Amniotic epithelial cell (primary cell): ENCODE results near the gene HMGCR.

Experiments used
- DNase-seq: peaks from one replicate; pipeline ENCODE4 v3.0.0-alpha.2; 2010; ENCODE audit warnings: low read depth

The HMGCR gene

DNA sequence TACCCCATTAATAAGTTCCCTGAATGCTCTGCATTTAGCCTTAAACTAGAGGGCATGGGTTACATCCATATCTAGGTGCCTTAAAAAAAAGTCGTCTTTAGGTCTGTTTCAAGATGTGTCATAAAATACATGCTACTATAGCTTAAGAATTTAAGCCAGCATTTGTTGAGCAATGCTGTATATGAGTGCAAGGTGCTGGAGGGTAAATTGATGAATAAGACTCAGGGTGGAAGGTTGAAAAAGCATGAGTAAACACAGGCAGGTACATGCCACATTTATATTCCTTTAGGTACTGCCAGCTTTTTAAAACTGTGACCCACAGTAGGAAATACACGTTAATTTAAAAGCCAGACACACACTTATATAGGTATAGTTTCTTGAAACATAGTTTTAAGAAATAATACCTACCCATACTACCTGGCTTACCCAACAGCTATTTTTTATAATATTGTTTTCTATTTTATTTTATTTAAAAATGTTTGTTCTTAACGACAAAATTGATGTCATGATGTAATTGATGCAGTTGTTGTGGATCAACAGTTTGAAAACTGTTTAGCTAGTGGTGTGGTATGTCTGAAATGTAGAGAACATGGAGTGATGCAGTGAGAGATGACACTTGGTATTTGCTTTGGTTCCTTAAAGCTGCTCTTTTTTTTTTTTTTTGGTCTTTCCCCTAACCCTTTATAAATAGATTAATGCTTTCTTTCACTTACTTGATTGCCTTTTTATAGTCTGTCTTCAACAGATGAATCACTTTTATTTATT is 3.9 kb downstream of the HMGCR start:
- no peak for DNase-seq

DNA sequence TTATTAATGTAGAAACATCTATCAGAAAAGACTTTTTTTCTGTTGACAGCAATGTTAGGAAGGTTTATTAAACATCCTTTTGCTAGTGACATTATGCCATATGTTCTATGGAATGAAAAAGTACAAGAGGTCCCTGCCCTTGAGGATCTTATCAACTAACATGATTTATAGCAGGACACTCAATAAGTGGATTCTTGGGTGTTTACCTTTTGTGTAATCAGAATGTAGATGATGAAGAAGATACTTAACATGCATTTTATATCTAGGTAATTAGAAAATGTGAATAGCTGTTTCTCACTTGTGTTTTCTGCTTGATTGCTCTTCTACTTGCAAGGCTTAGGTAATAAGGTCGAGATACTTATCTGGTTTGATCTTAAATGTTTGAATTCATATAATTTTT is 4.9 kb downstream of the HMGCR start:
- DNase-seq, result no peak

DNA sequence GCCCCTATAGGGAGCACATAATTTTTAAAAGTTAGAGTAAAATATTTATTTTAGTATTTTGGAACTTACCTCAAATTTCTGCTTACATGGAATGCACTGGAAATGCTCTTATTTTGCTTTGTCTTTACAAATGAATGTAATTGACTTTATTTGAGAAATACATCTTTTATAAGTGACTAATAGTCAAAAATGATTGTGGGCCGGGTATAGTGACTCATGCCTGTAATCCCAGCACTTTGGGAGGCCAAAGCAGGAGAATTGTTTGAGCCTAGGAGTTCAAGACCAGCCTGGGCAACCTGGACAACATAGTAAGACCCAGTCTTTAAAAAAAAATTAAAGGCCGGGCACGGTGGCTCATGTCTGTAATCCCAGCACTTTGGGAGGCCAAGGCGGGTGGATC is 5.8 kb downstream of the HMGCR start:
- DNase-seq, result no peak

DNA sequence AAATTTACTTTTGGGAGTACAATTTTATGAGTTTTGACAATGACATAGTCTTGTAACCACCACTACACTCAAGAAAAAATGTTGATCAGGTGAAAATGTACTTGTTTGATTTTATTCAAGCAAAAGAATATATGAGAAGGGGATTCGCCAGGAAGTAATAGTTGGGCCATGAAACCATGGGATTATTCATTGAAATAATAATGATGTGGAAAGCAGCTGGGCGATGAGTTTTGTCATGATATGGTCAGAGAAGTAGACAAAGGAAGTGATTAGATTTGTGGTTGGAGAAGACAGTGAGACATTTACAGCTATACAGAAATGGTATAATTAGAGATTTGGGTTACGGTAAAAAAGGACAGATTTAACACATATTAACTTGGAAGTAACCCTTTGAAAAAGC is 11.2 kb downstream of the HMGCR start:
- DNase-seq, result no peak

DNA sequence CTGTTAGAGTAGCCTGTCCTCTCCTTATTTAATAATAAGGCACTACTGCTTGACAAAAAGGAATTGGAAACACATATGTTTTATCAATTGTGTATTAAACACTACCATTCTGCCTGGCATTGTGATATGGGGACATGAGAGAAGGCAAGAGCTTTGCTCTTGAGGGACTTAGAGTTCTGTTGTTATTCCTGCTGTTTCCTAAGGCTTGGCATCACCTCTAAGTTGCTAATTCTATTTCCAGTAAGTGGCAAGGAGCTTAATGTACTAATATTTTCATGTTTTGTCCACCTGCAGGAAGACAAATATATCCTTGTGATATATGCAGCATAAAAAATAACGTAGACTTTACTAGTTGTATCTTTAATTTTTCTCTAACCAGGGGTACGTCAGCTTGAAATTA is 12.6 kb downstream of the HMGCR start:
- DNase-seq, result no peak

DNA sequence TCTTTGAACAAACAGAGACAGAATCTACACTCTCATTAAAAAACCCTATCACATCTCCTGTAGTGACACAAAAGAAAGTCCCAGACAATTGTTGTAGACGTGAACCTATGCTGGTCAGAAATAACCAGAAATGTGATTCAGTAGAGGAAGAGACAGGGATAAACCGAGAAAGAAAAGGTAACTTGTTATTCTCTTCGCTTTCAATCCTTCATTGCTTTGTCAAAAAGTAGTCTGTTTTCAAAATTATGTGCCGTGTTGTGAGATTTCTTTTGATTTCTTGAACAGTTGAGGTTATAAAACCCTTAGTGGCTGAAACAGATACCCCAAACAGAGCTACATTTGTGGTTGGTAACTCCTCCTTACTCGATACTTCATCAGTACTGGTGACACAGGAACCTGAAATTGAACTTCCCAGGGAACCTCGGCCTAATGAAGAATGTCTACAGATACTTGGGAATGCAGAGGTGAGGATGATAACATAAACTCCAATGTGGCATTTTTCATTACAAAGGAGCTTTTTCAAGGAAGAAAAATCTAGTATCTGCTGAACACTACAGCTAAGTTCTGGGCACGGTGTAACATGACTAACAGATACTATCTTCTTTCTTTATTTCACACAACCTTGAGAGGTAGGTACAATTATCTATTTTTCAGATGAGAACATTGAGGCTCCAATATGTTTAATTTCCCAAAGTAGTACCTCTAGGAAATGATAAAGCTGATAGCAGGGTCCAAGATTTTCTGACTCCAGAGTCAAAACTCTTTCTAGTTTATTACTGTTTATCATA is 14.3 kb downstream of the HMGCR start:
- DNase-seq, result no peak

DNA sequence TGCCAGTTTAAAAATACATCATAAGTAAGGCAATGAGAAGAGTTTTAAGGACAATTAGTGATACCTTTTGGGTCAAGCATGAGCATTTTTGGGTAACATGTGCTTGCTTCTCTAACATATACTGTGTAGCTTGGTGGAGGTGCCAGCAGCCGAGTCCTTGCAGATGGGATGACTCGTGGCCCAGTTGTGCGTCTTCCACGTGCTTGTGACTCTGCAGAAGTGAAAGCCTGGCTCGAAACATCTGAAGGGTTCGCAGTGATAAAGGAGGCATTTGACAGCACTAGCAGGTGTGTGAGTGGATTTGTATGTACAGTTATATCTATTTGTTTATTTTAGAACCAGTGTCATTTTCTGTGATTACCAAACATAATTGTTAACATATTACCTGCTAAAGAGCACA is 18.2 kb downstream of the HMGCR start:
- DNase-seq, result no peak

DNA sequence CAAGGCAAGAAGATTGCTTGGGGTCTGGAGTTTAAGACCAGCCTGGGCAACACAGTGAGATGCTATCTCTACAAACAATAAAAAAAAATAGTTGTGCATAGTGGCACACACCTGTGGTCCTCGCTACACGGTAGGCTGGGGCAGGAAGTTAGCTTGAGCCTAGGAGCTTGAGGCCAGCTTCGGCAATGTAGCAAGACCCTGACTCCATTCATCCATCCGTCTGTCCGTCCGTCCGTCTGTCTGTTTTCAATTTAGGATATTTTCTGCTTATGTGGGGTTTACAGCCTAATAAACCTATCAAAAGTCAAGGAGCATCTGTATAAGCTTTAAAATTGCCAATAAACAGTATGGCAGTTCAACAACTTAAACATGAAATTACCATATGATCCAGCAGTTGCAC is 19.7 kb downstream of the HMGCR start:
- no peak for DNase-seq

DNA sequence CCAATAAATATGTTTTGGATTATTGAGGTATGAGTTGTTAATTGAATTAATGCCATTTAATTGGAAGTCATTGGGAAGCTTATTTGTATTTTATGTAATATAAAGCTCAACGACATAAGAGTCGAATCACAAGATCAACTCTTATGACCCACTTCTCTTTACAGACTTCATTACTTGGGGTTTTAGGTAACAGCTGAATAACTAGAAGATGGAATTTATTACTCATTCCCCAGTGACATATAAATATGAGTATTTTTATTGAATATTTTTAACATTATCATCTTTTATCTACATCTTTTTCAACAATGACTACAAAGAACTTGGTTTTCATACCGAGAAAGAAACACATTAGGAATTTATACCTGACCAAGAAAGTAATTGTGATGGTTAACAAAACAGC is 21.1 kb downstream of the HMGCR start:
- DNase-seq, result no peak

DNA sequence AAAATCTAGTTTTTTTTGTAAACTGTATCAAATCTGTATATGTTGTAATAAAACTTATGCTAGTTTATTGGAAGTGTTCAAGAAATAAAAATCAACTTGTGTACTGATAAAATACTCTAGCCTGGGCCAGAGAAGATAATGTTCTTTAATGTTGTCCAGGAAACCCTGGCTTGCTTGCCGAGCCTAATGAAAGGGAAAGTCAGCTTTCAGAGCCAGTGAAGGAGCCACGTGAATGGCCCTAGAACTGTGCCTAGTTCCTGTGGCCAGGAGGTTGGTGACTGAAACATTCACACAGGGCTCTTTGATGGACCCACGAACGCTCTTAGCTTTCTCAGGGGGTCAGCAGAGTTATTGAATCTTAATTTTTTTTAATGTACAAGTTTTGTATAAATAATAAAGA is 24.3 kb downstream of the HMGCR start:
- no peak for DNase-seq

DNA sequence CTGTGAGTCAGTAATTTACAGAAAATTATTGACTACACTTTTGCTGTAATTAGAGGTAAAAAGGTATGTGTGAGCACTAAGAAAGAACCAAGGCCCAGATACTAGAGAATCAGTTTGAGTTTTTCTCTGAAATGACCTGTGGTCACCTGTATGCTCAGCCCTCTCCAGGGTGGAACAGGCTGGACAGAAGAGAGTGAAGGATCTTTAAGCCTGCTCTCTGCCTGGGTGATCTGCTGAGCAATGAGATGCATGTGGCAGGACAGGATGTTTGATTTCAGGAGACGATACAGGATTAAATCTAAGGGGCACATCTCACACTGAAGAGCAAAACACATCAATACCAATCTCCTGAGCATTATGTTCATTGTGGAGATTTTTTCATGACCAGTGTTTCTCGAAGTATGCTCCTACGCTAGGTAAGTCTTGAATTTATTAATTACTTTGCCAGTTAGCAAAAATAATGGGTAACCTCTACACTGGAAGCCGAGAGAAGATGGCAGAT is 25.5 kb downstream of the HMGCR start:
- no peak for DNase-seq

DNA sequence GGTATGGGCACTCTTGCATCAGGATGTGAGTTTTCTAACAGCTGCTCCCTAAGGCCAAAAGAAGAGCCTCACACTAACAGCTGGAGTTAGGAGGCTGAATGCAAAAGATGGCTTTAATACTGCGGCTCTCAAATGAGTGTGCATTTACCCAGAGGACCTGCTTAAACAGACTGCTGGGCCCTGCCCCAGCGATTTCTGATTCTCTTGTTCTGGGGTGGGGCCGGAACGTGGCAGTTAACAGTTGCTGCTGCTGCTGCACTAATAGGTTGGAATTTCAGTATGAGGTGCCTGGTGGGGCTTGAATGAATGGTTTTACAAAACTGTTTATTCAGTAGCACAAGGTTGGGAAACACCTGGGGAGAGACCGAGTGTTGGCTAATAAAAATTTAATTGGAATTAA is 26.1 kb downstream of the HMGCR start:
- DNase-seq, result no peak

DNA sequence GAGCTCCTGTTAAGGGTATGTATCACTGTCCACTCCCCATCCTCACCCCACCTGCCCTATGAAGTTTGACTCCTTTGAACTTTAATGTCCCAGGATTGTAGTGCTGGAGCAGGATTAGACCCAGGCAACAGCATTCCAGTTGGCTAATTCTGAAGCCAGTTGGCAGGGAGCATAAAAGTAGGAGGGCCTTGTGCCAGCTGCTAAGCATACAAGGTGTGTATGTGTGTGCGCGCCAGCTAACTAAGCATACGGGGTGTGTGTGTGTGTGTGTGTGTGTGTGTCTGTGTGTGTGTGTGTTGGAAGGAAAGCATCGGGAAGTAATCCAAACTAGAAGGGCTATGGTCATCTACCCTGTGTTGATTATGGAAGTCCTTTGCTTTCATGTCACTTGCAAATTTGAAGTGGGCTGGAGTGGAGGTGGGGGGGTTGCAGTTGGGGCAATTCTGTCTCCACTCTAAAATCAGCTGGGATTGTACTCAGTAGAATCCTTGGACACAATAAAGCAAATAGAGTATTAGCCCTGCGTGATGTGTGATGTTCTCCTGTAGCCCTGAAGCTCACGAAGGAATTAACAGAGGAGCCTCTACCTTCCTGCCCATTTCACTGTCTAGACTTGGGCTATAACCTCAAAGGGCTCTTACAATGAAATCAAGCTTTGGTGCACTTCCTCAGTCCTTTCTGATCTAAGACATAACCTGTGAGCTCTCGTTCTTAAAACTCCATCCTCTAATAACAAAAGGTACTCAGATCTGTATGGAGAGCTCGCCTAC is 26.9 kb downstream of the HMGCR start:
- DNase-seq, result peak; percentile 34

DNA sequence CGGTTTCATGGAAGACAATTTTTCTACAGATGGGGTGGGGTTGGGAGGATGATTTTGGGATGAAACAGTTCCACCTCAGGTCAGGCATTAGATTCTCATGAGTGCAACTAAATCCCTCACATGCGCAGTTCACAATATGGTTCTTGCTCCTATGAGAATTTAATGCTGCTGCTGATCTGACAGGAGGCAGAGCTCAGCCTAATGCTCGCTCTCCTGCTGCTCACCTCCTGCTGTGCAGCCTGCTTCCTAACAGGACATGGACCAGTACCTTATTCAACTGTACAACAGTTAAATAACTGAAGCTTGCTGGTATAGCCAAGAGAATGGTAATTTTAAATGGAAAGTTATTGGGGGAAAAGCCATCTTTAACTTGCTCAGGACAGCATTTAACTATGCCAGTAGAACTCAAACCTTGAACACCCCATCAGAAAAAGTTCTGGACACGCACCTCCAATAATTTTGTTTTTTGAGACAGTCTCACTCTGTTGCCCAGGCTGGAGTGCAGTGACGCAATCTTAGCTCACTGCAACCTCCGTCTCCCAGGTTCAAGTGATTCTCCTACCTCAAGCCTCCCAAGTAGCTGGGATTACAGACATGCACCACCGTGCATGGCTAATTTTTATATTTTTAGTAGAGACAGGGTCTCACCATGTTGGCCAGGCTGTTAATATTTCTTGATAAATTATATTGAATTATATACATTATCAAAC is 27.7 kb downstream of the HMGCR start:
- DNase-seq, result no peak

DNA sequence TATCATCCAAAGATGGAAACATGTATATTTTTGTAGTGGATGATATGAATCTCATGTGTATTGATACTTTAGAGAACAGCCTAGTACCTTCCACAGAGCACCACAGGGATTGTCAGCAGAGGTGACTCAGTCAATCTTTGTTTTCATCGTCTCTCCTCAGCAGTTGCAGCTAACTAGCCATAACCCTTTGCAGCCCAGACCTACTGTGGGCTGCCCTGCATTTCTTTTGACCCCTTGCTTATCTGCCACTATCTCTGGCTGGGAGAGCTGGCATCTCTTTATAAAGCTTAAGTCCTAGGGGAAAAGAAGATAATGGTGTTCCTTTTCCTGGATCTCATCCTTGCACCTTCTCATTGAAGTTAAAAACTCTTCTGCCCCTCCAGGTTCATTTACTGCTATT is 28.7 kb downstream of the HMGCR start:
- no peak for DNase-seq

DNA sequence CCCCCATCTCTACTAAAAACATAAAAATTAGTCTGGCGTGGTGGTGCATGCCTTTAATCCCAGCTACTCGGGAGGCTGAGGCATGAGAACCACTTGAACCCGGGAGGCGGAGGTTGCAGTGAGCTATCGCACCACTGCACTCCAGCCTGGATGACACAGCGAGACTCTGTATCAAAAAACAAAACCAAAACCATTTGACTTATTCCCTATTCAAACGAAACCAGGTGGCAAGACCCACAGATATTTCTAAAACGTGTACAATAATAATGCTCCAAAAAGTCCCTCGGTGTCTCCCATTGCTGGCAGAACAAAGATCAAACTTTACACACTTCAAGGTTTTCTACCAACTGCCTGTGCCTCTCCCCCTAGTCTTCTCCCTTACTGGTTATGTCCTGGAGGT is 29.8 kb downstream of the HMGCR start:
- no peak for DNase-seq

DNA sequence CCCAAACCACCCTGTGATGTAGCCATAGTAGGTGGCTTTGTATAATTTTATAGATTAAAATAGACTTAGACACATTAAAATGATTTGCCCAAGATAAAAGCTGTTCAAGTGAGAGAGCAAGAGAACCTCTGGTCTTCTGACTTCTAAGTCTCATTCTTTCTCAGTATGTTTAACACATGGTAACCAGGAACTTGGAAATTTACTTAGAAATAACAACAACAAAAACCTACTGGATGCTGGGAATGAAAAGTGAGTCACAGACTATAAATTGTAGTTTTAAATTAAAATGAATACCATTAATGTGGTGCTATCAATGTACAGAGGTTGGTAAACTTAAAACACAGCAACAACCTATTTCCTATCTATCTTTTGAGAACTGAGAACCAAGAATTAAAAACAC is 30.4 kb downstream of the HMGCR start:
- DNase-seq, result no peak

DNA sequence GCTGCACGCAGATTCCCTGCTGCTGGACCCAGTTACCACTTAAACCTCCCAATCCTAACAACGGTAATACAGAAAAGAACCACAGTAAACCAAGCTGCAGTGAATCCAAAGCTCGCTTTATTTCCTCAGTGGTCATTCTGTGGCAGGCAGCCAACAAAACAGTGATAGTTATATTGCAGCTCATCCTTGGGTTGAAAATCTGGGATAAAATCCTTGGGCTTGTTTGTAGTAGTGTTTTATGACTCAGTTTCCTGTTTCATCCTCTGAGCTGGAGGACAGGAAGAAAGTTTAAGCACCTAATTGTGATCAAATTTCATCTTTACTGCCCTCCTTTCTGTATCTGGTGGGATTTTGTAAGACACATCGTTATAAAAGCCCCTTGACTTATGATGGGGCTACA is 31.4 kb downstream of the HMGCR start:
- peak; percentile 51 for DNase-seq

DNA sequence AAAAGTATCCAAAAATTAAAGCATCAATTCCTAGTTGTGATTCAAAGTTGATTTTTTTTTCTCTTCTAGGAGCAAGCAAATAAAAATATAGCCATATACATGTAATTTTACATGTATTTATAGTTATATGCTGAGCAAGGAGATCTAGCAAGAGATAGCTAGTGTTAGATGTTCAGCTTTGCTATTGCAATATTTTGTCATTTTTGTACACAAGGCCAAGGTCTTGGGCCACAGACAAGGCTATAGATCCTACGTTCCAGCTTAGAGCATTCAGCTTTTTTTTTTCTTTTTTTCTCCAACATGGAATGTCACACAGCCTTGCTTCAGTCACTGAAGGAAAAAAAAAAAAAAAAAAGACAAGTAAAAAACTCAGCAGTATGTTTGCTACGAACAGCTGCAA is 36.8 kb downstream of the HMGCR start:
- DNase-seq, result no peak

DNA sequence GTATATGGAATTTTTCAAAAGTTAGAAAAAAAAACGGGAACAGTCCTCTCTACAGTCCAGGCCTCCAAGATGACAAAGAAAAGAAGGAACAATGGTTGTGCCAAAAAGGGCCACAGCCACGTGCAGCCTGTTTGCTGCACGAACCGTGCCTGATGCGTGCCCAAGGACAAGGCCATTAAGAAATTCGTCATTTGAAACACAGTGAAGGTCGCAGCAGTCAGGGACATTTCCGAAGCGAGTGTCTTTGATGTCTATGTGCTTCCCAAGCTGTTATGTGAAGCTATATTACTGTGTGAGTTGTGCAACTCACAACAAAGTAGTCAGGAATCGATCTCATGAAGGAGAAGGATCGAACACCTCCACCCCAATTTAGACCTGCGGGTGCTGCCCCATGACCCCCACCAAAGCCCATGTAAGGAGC is 37.4 kb downstream of the HMGCR start:
- DNase-seq, result no peak

DNA sequence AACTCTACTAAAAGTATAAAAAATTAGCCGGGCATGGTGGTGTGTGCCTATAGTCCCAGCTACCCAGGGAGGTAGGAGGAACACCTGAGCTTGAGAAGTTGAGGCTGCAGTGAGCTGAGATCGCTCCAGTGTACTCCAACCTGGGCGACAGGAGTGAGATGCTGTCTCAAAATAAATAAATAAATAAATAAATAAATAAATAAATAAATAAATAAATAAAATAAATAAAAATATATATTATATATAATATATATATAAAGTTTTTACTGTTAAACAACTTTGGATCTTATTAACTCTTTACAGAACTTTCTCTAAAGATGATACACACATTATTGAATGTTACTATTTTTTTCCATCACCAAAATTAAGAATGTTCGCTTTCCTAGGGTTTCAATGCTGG is 38.4 kb downstream of the HMGCR start:
- no peak for DNase-seq

DNA sequence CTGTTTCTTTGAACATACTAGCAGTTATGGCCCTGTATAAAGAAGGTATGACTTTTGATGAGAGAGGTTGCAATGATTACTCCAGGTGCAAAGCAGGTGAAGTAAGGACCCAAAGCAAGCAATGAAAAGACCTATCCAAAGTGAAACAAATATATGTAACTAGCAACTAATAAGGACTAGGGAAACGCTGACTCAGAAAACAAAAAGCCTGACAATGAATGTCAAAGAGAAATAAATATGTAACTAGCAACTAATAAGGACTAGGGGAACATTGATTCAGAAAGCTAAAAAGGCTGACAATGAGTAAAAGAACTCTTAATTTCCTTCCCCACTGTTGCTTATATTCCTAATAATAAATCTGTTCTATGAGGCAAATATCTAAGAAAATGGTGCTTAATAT is 43.1 kb downstream of the HMGCR start:
- DNase-seq, result no peak
